Inflammatory macrophage treated with lipopolysaccharide for 1 hour (primary cell): ENCODE measurements around the gene DNAH2.

Source experiments
- DNase-seq, 2 donors: peaks; one replicate each; pipeline ENCODE4 v3.0.0-alpha.2; 2020 to 2022

DNAH2 gene

DNA sequence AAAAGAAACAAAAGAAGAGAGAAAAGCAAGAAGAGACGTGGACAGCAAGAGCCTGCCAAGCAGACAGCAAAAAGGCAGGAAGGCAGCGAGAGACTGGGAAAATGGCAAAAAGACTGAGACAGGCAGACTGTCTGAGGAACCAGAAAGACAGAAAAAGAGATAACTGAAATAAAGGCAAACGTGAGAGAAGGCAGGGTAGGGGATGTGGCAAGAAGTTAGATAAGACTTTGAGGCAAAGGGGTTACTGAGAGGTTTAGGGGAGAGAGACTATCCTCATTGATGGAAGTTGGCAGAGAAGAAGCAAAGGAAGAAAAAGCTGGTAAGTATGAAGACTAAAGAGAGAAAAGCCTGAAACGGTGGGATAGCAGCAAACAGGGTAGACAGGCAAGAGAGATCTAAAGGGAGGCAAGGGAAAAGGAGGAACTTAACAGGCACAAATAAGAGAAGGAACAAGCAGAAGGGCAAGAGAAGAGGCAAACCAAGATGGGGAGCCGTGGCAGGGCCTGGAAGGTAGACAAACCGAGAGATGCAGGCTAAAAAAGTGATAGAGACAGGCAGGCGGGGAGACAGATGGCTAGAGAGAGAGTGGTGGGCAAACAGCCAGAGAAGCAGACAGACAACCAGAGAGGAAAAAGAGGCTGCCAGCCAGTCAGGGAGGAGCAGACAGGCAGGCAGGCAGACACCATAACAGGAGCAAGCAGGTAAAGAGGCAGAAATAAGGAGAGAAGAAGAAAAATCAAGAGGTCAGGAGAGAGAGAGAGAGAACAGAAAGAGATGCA is 163.9 kb downstream of the DNAH2 start:
- DNase-seq = no peak

DNA sequence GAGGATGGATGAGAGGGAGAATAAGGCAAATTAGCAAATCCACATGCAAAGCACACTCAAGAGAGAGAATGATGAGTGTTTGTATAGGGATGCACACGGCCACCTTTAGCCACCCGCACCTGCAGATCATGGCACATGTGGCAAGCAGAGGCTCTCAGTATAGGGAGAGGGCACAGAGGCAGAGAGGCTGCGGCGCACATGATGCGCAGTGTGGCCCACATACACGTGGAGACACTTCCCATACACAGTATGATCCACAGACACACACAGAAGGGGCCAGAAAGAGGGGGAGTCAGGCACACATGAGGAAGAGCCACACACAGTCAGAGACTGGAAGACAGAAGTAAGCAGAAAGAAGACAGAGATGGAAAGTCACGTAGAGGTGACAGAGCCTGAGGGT is 164.5 kb downstream of the DNAH2 start:
- no peak for DNase-seq

DNA sequence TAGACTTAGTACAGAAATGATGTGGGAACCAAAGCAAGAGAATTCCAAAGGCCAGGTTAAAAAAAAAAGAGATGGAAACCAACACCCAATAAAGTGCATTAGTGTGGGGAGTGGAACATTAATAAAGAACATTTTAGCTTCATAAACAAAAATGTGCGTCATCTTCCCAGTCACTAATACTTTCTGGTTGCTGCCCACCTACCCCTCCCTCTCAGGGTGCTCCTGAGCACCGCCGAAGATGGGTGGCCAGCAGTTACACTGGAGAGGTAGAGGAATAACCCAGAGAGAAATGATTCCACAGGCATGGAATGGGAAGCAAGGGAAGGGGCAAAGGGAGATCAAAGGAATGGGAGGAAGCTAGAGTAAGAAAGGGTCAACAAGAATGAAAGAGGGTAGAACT is 165.1 kb downstream of the DNAH2 start:
- DNase-seq = no peak
